ENCODE results near the gene ZDHHC5.

ZDHHC5 gene

DNA sequence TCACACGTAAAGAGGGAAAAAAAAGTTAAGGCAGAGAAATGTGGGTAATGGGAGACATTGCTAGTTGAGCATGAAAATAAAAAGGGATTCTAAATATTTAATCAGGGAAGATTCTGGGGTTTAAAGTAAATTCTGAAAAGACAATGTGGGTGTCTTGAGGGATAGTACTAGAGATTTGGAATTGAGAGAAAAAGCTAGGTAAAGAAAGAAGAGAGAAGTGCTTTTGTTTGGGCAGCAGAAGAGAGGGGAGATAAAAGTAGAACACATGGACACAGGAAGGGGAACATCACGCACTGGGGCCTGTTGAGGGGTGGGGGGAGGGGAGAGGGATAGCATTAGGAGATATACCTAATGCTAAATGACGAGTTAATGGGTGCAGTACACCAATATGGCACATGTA is 14.8 kb upstream of the ZDHHC5 start:
- Histone ChIP-seq H3K27me3 (ENCODE audit: insufficient read depth, low read length) (0 out of 2 replicates have a peak, but pooled peaks cover 4% of the 10 kb centered on the region), H3K79me2 (ENCODE audit: insufficient read depth, low read length) (peaks cover 6% of the 10 kb centered on the region), H2AFZ (ENCODE audit: low read length) (no peak overlapping the region), H4K20me1 (ENCODE audit: insufficient read depth, low read length) (no peaks in the 10 kb centered on the region), H3K9me3 (ENCODE audit: low read length) (no peaks in the 10 kb centered on the region), H3K9me2 (ENCODE audit: low read depth, low read length) (no peaks in the 10 kb centered on the region), H3K9ac (ENCODE audit: low read length) (no peak overlapping the region), H3K4me2 (ENCODE audit: low read length) (no peak overlapping the region), H3K27ac (ENCODE audit: low read depth, low read length, poor library complexity, severe bottlenecking) (no peak overlapping the region), H3K4me1 (ENCODE audit: insufficient read depth, low read length, severe bottlenecking) (peaks cover 15% of the 10 kb centered on the region), H3K36me3 (ENCODE audit: insufficient read depth, low read length) (no peaks in the 10 kb centered on the region), H3K4me3 (ENCODE audit: low read depth, low read length, poor library complexity, severe bottlenecking) (no peak overlapping the region), H3F3A (ENCODE audit: insufficient read depth, low read length) (no peaks in the 10 kb centered on the region)
- TF ChIP-seq, protein P1, sequence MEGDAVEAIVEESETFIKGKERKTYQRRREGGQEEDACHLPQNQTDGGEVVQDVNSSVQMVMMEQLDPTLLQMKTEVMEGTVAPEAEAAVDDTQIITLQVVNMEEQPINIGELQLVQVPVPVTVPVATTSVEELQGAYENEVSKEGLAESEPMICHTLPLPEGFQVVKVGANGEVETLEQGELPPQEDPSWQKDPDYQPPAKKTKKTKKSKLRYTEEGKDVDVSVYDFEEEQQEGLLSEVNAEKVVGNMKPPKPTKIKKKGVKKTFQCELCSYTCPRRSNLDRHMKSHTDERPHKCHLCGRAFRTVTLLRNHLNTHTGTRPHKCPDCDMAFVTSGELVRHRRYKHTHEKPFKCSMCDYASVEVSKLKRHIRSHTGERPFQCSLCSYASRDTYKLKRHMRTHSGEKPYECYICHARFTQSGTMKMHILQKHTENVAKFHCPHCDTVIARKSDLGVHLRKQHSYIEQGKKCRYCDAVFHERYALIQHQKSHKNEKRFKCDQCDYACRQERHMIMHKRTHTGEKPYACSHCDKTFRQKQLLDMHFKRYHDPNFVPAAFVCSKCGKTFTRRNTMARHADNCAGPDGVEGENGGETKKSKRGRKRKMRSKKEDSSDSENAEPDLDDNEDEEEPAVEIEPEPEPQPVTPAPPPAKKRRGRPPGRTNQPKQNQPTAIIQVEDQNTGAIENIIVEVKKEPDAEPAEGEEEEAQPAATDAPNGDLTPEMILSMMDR (IDR thresholded peaks at IDR 0.05; ENCODE audit: low read length), result no peak
- TF ChIP-seq EZH2 (IDR thresholded peaks at IDR 0.05; ENCODE audit: borderline replicate concordance, low read length), result no peak

DNA sequence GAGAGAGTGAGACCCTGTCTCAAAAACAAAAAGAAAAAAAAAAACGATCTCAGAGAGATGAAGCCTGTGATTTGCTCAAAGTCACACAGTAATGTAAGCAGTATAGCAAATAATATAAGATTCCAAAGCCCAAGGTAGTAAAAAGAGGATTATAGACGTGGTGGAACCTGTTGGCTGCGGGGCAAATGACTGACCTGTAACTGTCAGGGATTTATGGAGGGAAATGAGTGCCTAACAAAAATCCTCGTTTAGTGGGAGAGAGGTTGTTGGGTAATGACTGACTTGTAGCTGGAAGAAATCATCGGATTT is 11.1 kb upstream of the ZDHHC5 start:
- Histone ChIP-seq H3K27ac (ENCODE audit: low read depth, low read length, poor library complexity, severe bottlenecking) (no peak overlapping the region), H2AFZ (ENCODE audit: low read length) (peak overlapping the region; percentile 72)

DNA sequence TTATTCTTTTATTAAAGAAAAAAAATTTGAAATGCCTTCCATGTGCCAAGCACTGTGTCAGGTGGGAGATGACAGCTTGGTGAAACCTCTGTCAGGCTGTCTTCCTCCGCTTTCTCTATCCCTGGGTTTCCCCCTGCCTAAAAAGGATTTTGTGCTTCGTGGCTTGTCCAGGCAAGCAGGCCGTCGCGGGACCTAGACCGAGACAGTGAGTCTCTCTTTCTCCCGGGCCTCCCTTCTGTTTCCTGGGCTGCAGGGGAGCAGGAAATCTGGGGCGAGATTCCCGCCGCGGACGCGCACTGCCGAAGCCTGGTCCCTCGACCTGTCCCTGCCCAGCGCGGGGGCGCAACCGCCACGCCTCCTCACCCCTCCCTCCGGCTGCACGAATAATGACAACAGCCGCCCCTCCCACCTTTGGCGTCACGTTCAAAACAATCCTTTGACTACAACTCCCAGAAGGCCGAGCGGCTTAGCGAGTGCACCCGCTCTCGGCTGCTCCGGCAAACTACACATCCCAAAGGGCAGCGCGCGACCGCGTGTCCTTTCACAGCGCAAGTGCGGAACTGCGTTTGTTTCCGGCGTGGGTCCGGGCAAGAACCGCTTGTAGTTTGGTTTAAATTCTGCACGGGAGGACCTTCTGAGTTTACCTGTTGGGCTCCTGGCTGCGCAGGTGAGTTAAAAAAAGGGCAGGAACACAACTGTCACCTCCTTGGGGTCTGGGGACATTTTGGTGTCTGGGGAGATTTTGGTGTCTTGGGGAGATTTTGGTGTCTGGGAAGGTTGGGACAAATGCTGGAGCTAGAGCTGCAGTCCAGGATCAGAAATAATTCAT is 10.5 kb upstream of the ZDHHC5 start, which contains the start of gene CLP1:
CLP1 (plus strand) TSS at position 569 of the 829 bp plus-strand sequence. CDS start 1,715 bp downstream, outside the sequence.
- no peak for TF ChIP-seq EZH2 (IDR thresholded peaks at IDR 0.05; ENCODE audit: borderline replicate concordance, low read length)
- TF ChIP-seq, protein P1 (IDR thresholded peaks at IDR 0.05; ENCODE audit: low read length), result no peak
- Histone ChIP-seq H4K20me1 (ENCODE audit: insufficient read depth, low read length) (no peaks in the 10 kb centered on the region), H3K9me3 (ENCODE audit: low read length) (no peaks in the 10 kb centered on the region), H3K27ac (ENCODE audit: low read depth, low read length, poor library complexity, severe bottlenecking) (no peak within 1 kb of the TSS), H2AFZ (ENCODE audit: low read length) (peak within 1 kb of the TSS; percentile 72), H3K27me3 (ENCODE audit: insufficient read depth, low read length) (no peaks in the 10 kb centered on the region), H3K4me1 (ENCODE audit: insufficient read depth, low read length, severe bottlenecking) (peaks cover 17% of the 10 kb centered on the region), H3K36me3 (ENCODE audit: insufficient read depth, low read length) (peaks cover 28% of the 10 kb centered on the region), H3K4me3 (ENCODE audit: low read depth, low read length, poor library complexity, severe bottlenecking) (peak within 1 kb of the TSS; percentile 79), H3K9ac (ENCODE audit: low read length) (peak within 1 kb of the TSS; percentile 79), H3K79me2 (ENCODE audit: insufficient read depth, low read length) (peaks cover 10% of the 10 kb centered on the region), H3K9me2 (ENCODE audit: low read depth, low read length) (no peaks in the 10 kb centered on the region), H3F3A (ENCODE audit: insufficient read depth, low read length) (no peaks in the 10 kb centered on the region), H3K4me2 (ENCODE audit: low read length) (peak within 1 kb of the TSS; percentile 90)

More for the DNA sequence above, 11.1 kb upstream of the ZDHHC5 start:
- peaks cover 25% of the 10 kb centered on the region for H3K36me3 ChIP-seq (ENCODE audit: insufficient read depth, low read length)
- no peaks in the 10 kb centered on the region for H3F3A ChIP-seq (ENCODE audit: insufficient read depth, low read length)
- H3K27me3 ChIP-seq (ENCODE audit: insufficient read depth, low read length), result no peaks in the 10 kb centered on the region
- H3K9me2 ChIP-seq (ENCODE audit: low read depth, low read length), result no peaks in the 10 kb centered on the region
- no peak for TF ChIP-seq EZH2 (IDR thresholded peaks at IDR 0.05; ENCODE audit: borderline replicate concordance, low read length)
- TF ChIP-seq, protein P1 (IDR thresholded peaks at IDR 0.05; ENCODE audit: low read length), result no peak
- no peaks in the 10 kb centered on the region for H4K20me1 ChIP-seq (ENCODE audit: insufficient read depth, low read length)
- H3K79me2 ChIP-seq (ENCODE audit: insufficient read depth, low read length), result peaks cover 10% of the 10 kb centered on the region
- H3K9ac ChIP-seq (ENCODE audit: low read length), result peak overlapping the region; percentile 61
- H3K4me1 ChIP-seq (ENCODE audit: insufficient read depth, low read length, severe bottlenecking), result peaks cover 17% of the 10 kb centered on the region
- H3K4me3 ChIP-seq (ENCODE audit: low read depth, low read length, poor library complexity, severe bottlenecking), result peak overlapping the region; percentile 79
- H3K9me3 ChIP-seq (ENCODE audit: low read length), result no peaks in the 10 kb centered on the region
- peak overlapping the region; percentile 90 for H3K4me2 ChIP-seq (ENCODE audit: low read length)
